GM21786 (cell line): ENCODE results near the gene NEK11.
"Not testable (repeated sequence)": the region's sequence is repeated elsewhere in the genome, so short reads cannot be mapped to it uniquely, and the experiment has no call there.

Experiments
- ATAC-seq: cut with Tn5 transposase; IDR thresholded peaks from one replicate; pipeline ENCODE4 v1.9.1; 2021; ENCODE audit not compliant: unreplicated experiment

NEK11 gene

DNA sequence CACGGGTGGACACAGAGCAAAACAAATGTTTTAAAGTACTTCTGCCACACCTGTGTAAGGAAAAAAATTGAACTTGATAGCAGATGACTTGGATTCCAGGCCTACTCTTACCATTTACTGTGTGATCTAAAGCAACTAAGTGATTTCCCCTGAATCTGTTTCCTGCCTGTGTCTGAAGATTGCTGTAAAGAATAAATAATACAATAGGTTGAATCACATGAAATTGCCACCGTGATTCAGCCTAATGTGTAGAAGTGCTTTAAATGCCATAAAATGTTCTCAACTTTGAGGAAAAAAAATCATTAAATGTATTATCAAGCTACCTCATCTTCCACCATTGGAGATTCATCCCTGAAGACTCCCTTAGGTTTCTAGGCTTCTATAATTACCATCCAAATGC lies 327.3 kb downstream of the NEK11 start:
- no peak for ATAC-seq

DNA sequence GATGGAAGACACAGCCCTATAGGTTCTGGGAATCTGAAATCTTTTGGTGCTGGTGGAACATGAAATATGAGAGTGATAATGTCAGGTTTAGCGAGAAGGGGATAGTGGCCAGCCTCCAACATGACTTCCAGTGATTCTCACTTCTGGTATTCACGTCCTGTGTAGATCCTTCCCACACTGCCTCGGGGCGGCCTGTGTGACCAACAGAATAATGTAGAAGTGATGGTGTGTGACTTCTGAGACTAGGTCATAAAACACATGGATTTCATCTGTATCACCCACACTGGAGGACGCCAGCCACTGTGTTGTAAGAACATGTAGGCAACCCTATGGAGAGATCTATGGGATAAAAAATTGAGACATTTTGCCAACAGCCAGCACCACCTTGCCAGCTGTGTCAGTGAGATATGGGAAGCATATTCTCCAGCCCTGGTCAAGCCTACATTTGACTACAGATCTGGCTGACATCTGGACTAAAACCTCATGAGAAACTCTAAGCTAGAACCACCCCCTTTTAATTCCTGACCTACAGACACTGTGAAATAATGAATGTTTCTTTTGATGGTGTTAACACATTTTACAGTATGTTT lies 329.4 kb downstream of the NEK11 start:
- ATAC-seq, result no peak

DNA sequence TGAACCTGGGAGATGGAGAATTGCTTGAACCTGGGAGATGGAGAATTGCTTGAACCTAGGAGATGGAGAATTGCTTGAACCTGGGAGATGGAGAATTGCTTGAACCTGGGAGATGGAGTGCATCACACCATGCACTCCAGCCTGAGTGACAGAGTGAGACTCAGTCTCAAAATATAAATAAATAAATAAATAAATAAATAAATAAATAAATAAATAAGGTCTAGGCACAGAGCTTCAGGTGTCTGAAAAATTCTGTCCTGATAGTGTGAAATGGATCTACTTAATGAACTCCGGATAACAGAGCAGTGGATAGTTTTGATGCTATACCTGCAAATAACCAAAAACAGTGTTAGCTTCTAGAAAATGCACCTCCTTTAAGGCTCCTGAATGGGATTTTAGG lies 330.6 kb downstream of the NEK11 start:
- no peak for ATAC-seq

DNA sequence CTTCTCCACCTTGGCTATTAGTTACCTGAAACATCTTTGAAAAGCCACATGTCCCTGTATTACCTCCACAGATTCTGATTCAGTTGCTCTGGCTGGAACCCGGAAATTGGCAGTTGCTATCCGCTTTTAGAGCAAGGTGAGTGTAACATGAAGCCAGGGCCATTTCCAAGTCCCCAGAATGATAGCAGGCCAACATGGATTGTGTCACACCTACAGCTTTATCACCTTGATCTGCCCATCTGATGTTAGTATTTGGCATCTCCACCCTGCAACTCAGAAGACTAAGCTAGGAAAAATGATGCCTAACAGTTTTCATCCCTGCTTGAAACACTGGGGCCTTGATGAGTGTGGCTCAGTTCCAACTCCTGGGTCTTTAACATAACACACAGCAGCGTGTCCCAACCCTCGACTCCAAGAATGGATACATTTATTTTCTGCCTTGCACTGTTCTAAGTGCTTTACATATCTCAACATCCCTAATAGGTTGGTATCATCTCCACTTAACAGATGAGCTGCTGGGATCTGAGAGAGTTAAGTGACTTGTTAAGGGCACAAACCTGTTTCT lies 333.6 kb downstream of the NEK11 start:
- ATAC-seq, result no peak

DNA sequence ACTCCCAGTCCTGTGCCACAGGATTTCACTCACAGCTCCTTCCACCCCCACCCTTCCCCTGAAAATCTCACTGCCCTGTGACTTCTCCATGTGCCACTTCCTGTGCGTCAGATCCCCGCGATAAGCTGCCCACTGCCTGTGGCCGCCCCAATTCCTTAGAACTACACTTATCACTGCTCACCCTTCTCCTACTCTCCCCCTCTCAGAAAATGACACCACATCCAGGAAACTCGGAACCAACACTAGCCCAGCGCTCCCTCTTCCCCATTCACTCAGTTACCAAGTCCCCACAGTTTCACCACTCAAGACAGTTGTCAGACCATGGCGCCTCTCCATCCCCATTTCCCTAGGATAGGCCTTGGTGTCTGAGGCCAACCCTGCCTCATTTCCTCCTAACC lies 334.4 kb downstream of the NEK11 start:
- not testable (repeated sequence) for ATAC-seq

DNA sequence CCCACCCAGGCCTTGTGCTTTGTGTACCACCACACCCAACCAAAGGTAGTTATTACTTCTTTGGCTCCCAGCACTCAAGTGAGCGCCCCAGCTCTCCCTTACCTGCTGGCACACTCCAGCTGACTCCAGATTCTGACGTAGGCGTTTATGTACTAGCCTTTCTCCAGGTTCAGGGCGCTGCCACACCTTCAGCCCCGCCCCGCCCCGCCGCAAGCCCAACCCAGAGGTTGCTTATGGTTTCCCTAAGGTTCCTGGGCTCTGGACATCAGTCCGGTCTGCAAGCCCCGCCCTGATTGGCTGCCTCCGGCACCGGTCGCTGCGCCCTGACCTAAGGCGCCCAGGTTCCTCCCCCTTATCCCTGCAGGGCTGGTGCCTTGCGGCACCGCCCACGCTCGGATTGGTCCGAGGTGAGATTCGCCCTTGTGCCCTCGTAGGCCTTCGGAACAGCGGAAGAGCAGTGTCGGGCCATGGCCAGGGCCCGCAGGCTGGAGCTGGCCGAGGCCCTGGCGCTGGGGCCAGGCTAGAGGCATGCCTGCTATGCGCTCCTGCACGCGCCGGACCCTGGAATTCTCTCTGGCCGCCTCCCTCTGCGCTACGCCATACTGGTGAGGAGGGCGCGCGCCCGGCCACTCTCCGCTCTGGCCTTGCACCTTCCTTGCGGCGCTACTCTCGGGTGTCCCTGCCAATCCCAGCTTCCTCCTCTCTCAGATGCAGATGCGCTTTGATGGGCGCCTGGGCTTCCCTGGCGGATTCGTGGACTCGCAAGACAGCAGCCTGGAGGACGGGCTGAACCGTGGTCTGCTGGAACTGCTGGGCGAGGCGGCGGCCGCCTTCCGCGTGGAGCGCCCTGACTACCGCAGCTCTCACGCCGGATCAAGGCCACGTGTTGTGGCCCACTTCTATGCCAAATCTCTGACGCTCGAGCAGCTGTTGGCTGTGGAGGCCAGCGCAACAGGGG lies 335.1 kb downstream of the NEK11 start:
- ATAC-seq, result peak; percentile 96

DNA sequence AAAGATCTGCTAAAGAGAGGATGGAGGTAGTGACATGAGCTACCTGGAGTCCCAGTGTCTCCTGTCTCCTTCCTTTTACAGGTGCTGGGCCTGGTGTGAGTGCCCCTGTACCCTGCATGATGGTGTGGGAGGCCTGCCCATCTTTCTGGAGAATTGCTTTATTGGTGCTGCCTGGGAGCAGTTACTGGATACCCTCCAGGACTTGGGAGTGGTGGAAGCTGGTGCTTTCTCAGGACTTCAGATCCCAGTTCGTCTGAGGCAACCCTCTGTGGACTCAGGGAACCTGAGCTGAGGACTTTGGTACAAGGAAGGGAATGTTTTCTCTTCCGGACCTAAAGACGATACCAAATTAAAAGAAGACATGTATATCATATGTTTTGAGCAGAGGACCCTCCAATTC lies 336.6 kb downstream of the NEK11 start:
- no peak for ATAC-seq

DNA sequence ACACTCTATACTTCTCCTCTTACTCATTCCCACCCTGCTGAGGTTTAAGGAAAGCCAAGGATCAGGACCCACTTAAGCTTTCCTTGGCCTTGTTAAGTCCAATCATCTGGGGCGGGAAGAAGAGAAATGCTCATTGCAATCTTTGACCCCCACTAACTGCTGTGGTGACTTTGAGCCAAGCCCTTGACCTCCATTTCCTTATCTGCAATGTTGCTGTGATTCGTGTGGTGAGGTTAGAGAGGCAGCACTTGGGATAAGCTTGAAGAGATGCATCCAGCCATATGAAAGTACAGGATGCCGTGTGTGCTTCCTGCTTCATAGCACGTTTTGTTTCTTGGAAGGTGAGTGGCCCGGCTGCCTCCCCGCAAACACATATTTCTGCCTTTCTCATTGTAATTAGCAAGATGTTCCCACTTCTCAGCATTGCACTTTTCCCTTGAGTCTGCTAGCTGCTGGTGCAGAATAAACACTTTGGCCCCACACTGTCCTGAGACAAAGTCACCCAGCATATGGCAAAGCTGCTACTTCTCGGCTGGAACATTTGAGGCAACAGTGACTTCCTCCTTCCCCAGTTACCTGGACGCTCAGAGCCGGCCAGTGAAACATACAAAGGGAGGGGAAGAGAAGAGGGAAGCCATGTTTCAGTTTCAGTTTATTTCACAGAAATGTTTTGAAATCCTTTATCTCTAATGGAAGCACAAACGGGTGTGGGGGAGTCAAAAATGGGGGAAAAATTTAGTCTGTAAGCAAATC lies 344.4 kb downstream of the NEK11 start:
- ATAC-seq, result no peak

DNA sequence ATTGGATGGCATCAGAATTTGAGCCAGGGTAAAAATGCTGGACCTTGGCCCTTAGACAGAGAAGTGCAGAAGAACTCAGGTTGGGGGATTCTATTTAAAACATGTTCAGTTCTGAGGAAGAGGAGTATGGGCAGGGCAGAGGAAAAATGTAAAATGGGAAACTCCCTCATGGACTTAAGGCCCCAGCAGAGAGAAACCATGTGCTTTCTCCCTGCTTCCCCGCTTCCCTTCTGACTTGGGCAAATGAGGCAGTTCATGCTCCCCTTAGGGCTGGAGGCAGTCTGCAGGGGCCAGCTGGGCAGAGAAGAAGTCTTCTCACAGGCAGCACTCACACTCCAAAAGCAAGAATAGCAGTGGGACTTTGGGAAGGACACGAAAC lies 345.0 kb downstream of the NEK11 start:
- ATAC-seq, result no peak

DNA sequence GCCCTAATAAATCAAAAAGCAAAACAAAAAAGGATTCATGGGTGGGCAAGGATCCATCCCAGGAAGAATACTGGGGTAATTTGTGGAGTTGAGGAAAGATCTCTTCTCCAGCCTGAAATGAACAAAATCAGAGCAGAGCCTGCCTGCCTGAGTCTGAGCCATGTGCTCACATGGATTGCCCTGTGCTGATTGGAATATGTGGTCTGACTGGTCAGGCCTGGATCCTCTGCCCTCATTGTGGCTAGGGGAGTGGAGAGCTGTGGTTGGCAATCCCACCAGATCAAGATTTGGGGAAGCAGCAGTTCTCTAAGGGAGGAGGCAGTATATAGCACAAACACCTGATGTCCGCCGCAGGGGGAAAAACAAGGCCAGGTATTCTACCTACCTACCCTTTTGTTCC lies 348.1 kb downstream of the NEK11 start:
- no peak for ATAC-seq

DNA sequence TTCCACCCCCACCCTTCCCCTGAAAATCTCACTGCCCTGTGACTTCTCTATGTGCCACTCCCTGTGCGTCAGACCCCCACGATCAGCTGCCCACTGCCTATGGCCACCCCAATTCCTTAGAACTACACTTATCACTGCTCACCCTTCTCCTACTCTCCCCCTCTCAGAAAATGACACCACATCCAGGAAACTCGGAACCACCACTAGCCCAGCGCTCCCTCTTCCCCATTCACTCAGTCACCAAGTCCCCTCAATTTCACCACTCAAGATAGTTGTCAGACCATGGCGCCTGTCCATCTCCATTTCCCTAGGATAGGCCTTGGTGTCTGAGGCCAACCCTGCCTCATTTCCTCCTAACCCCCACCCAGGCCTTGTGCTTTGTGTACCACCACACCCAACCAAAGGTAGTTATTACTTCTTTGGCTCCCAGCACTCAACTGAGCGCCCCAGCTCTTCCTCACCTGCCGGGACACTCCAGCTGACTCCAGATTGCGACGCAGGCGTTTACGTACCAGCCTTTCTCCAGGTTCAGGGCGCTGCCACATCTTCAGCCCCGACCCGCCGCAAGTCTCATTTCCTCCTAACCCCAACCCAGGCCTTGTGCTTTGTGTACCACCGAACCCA lies 354.3 kb downstream of the NEK11 start:
- ATAC-seq, result not testable (repeated sequence)

DNA sequence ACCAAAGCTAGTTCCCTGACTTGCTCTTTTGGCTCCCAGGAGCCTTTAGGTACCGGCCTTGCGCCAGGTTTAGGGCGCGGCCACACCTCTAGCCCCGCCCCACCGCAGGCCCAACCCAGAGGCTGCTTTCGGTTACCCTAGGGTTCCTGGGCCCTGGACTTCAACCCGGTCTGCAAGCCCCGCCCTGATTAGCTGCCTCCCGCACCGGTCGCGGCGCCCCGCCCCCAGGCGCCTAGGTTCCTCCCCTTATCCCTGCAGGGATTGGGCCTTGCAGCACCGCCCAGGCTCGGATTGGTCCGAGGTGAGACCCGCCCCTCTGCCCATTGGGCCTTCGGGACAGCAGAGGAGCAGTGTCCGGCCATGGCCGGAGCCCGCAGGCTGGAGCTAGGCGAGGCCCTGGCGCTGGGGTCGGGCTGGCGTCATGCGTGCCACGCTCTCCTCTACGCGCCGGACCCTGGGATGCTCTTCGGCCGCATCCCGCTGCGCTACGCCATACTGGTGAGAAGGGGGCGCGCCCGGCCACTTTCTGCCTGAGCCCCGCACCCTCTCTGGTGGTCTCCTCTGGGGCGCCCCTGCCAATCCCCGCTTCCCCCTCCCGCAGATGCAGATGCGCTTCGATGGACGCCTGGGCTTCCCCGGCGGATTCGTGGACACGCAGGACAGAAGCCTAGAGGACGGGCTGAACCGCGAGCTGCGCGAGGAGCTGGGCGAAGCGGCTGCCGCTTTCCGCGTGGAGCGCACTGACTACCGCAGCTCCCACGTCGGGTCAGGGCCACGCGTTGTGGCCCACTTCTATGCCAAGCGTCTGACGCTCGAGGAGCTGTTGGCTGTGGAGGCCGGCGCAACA lies 355.0 kb downstream of the NEK11 start, which contains the start of gene NUDT16:
Gene NUDT16, plus strand, starts transcription at position 330 of the 847 bp plus-strand sequence. Its CDS starts 31 bp downstream, at position 361.
- ATAC-seq, result peak; percentile 98

DNA sequence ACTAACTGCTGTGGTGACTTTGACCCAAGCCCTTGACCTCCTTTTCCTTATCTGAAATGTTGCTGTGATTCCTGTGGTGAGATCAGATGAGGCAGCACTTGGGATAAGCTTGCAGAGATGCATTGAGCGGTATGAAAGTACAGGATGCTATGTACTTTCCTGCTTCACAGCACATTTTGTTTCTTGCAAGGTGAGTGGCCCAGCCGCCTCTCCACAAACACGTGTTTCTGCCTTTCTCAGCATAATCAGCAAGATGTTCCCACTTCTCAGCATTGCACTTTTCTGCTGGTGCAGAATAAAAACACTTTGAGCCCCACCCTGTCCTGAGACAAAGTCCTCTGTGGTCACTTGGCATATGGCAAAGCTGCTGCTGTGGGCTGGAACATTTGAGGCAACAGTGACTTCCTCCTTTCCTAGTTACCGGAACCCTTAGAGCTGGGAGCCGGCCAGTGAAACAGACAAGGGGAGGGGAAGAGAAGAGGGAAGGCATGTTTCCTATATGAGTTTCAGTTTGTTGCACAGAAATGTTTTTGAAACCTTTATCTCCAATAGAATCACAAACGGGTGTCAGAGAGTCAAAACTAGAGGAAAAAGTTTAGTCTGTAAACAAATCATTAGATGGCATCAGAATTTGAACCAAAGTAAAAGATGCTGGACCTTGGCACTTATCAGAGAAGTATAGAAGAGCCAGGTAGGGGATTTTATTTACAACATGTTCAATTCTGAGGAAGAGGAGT lies 359.9 kb downstream of the NEK11 start:
- ATAC-seq, result no peak

DNA sequence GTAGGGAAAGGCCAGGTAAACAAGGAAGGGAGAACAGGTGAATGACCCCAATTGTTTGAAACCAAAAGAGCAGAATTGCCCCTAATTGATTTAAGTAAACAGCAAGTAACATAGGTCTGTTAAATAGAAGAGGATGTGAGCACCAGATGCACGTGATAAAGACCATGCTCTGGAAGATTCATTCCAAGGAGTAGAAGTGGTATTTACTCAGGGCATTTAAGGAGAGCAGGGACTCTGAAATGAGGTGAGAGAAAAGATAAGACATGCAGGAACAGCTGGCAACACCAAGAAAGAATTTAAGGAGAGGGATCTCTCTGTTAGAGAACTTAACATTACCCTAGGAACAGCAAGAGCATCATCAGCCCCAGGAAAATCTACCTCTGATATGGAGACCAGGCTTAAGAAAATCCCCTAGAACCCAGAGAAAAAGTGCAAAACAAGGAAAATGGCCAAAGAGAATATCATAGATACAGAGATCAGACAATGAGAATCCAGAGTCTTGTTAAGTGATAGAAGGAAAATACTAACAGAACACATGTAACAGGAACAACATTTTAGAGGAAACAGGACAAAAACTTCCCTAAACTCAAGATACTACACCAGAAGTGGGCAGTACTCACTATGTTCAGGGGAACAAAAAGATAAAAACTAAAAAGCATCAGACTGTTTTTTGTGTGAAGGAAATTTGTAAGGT lies 361.3 kb downstream of the NEK11 start:
- ATAC-seq, result no peak

DNA sequence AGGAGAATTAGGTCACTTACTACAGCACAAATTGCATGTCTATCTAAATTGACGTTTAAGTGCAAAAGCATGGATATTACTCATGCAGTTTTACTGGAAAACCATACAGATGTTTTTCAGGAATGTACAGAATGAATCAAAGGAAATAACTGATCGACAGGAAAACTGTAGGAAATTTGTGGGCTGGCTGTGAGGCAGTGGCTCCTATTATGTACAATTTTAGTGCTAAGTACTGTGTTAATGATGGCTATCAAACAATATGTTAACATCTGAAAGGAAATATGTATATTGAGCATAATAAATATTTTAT lies 361.8 kb downstream of the NEK11 start:
- no peak for ATAC-seq

DNA sequence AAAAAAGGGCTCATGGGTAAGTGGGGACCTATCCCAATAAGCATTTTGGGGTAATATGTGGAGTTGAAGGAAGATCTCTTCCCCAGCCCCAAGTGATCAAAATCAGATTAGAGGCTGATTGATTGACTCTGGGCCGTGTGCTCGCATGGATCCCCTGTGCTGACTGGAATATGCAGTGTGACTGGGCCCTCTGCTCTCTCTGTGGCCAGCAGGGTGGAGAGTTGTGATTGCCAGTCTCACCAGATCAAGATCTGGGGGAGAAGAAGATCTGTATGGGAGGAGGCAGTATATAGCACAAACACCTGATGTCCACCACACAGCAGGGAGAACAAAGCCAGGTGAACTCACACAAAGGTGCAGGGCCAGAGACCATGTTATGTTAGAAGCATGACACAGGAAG lies 363.7 kb downstream of the NEK11 start:
- no peak for ATAC-seq

DNA sequence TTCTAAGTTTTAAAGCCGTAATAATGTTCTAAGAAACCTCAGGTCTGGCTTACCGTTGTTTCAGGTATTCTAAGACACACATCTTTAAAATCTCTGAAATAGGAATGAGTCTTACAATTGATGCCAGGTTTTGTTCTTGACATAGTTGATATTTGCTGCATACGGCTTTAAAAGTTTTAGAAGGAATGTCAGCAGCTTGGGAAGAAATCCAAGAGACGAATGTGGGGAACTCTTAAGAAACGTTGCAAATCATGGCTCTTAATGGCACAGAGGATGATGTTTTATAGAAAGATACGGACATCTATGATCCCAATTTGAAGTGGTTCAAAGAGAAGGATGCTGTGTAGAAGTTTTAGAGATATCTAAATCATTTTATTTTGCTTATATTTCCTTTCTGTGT lies 366.4 kb downstream of the NEK11 start:
- no peak for ATAC-seq

DNA sequence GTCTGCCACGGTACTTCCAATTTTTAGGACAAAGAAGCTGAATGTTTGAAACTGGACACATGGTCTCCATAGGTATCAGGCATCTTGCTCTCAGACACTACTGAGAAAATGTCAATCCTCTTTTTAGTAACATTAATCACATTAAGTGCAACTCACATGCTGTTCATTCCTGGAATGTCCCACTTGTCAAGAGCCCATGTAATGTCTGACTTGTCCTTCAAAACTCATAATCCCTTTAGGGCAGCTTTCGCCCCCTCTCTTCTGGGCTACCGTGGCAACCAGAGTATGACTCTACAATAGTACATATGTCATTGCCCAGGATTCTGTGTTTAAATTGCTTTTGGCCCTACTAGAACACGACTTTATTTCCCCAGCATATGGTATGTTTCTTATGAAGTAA lies 367.2 kb downstream of the NEK11 start:
- no peak for ATAC-seq

DNA sequence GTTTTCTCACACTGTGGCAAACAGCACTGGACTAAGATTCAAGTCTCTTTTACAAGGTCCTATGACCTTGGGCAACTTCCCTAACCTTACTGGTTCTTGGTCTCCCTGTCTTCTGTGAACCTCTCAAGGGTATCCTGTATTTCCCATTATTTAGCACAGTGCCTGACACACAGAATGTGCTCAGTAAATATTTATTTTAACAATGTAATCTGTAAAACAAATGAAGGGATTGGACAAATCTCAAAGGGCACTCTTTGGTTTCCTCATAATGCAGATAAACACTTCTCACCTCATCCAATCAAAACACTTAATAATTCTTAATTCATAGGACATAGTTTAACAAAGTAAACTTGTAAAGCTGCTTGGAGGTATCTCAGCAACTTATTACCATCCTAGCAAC lies 367.7 kb downstream of the NEK11 start:
- no peak for ATAC-seq
